GM19468 (cell line): ENCODE data around the gene INPP5D.
"Not testable (repeated sequence)": the region's sequence is repeated elsewhere in the genome, so short reads cannot be mapped to it uniquely, and the experiment has no call there.

Experiments
- ATAC-seq: cut with Tn5 transposase; IDR thresholded peaks from one replicate; pipeline ENCODE4 v1.9.1; 2021; ENCODE audit warnings: mild to moderate bottlenecking, moderate library complexity, moderate number of reproducible peaks; ENCODE audit not compliant: unreplicated experiment; ENCODE audit errors: extremely low read depth

Gene INPP5D

DNA sequence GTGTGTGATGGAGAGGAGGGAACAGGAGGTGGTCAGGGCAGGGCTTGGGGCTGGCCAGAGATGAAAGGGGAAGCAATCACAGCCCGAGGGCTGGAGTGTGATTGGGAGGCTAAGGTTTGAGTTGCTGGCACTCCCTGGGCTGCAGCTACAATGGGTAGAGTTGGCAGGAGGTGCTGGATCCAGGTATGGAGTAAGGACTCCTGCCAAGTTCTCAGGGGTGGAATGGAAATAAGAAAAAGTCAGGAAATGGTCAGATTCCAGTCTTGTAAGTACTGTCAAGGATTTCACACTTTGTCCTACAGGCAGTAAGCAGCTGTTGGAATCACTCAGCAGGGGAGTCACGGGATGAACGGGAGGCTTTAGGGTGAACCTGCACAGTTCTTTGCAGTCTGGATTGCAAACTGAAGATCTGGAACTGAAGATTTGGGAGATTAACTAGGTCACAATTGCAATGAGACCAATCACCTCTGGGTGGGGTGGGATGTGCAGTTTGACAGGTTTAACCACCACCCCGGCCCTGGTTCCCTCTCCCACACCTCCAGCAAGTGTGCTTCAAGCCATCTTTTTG is 10.9 kb upstream of the INPP5D start:
- no peak for ATAC-seq

DNA sequence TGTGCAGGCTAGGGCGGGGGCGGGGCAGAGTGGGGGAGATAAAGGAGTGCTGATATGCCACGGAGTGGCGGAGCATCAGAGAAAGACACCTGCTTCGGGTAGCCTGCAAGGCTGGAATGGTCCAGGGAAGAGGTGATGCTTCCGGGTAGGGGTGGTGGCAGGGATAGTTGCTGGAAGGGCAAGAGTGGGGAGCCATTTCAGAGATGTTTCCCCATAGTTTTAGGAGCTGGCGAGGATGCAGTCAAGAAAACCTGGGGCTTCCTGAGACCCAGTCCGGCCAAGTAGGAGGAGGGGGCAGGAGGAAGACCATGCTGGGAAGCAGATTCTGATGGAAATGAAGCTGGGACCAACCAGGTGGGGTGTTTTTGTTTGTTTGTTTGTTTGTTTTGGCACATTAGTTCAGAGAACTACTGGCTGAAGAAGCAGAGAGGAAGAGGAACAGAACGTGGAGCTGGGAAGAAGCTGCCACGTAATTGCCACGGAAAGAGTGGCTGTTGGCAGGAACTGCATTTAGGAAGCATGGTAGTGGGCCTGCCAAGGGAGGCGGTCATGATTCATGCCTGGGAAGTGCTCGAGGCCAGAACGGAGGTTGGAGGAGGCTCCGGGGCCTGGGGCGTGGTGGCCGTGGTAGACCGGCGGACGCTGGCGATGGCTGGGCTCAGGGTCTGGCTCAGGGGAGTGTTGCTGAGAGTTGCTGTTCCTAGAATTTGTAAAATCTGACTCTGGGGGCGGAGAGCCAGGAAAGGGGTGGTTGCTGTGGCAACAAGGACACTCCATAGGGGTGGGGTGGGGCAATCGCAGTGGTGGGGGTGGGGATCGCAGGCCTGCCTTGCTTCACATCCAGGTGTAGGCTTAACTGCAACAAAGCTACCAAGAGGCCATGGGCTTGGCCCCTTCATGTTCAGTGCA is 8.6 kb upstream of the INPP5D start:
- no peak for ATAC-seq

- not testable (repeated sequence) for ATAC-seq
Measured at GRCh38 chr2:233052517-233052916, 7.6 kb upstream of the INPP5D start.

GRCh38 chr2:233053928-233054784 is 6.0 kb upstream of the INPP5D start:
- no peak for ATAC-seq

GRCh38 chr2:233055362-233055761 is 4.8 kb upstream of the INPP5D start:
- ATAC-seq, result no peak

DNA sequence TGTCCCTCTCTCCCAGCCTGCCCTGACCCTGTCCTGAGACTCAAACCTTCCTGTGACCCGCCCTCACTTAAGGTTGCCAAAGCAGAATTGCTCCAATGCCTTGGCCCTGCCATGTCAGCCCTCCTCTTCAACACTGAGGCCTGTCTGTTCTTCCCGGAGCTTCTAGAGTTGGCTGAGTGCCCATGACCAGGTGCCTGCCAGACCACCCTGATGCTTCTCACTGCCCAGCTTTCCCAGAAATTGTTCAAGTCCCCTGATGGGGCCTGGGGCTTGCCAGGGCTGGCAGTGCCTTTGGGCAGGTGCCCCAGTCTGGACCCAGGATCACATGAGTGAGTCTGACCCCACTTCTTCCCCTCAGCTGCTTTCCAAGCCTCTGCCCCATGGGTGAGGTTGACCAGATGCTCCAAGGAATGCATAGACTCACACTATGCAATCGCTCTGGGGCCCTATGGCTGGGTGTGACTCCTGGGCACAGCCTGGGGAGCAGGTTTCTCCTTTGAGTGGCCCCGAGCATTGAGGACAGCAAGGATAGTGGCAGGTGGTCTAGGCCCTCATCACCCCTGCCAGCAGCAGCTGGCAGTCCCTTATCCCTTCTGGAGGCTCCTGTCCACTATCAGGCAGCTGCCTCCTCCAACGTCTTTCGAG is 3.1 kb upstream of the INPP5D start:
- ATAC-seq, result no peak

GRCh38 chr2:233058717-233059546 is 1.2 kb upstream of the INPP5D start:
- no peak for ATAC-seq

GRCh38 chr2:233059547-233059796 is 670 bp upstream of the INPP5D start:
- ATAC-seq, result no peak

DNA sequence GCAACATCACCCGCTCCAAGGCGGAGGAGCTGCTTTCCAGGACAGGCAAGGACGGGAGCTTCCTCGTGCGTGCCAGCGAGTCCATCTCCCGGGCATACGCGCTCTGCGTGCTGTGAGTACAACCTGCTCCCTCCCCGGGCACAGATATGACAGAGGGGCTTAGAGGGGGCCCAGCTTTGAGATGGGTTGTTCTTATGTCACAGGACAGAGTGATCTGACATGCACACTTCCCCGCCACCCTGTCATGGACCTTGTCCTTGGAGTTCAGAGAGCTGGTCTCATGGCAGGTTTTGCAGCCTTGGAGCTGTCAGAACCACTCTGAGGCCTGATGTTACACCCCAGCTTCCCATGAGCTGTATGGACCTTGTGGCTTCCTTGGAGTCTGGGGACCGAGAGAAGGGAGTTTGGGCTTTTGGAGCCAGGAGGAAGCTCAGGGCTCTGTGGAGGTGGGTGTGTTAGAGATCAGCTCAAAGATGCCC is 398 bp downstream of the INPP5D start:
- ATAC-seq, result no peak

DNA sequence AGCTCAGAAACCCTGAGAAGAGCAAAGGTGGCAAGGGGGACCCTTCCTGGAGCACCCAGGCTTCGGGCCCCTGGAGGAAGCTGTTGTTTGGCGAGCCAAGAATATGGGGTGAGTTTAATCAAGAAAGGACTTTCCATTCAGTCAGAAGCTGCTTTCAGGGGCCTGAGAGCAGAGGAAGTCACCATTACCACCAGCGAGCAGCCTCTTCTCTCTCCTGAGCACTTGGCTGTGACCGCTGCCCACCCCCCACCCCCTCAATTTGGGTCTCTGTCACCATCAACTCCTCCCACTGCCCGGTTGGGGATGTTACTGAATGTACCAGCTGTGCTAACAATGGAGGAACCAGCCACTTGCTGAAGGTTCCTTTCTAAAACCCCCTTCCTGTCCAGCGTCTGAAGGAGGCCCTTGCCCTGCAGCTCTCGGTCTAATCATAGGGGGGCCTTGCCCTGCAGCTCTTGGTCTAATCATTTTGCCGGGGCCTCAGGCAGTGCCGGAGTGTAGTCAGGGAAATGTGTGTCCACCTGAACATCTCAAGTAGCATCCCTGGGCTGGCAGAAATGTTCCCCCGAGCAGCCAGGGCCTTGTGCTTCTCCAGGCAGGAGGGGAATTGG is 943 bp downstream of the INPP5D start:
- no peak for ATAC-seq

DNA sequence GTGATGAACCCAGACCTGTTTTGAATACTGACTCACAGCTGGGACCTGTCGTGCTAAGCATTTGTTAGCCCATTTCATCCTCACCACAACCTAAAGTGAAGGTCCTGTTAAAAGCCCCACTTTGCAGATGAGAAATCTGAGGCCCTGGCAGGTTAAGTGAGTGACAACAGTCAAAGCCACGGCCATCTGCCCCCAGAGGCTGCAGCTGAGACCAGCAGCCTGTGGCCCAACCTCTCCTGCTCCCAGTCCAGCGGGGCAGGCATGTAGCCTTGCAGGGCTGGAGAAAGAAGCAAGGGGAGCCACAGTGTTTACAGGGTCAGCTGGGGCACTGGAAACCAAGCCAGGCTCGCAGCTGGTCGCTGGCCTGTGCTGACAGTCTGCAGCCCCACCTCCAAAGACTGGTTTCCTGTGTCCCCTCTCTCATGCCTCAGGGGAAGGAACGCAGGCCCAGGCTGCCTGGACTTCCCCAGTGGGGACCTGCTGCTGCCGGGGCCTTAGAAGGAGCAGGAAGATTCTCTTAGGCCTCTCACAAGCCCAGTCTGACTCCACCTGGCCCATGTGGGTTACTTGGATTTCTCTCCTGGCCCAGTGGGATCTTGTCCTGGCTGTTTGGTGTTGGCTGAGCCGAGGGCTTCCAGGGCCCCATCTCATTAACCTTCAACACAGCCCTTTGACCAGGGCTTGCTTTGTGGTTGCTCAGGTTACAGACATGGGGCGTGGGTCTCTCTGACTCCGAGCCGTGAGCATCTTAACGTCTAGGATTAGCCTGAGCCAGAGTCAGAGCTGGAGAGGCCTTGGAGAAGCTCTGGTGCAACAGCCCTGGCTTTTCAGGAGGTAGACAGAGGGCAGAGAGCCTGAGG is 1.7 kb downstream of the INPP5D start:
- ATAC-seq, result no peak

- ATAC-seq, result no peak
Measured at GRCh38 chr2:233062451-233062850, 2.3 kb downstream of the INPP5D start.

GRCh38 chr2:233062946-233063268 is 2.8 kb downstream of the INPP5D start:
- no peak for ATAC-seq

DNA sequence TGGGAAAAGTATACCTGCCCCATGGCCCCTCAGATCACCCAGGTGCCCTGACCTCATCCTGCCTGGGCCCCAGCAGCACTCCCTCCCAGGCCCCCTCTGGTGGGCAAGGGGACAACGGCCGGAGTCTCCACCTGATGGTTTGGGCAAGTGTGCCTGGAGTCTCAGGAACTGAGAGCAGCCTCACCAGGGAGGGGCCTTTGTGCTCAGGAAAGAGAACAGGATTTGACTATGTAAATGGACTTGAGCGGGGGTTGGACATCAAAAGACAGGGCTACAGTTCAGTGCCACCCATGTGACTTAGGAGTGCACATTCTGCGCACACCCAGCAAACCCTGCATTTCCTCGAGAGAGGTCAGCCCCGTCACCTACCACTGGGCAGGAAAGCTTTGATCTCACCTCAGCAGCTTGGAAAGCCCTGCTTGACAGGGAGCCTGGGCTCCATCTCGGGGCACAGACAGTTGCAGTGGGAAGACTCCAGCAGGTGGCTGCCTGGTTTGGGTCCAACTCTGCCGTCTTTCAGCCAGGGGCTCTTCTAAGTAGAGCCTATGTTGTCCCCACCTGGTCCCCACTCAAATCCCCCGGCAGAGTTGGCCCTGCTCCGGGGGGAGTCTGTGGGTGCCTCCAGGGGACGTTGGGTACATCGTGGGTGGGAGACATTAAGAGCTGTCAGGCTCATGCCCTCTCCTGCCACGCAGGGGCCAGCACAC is 3.3 kb downstream of the INPP5D start:
- ATAC-seq, result no peak

- no peak for ATAC-seq
Measured at GRCh38 chr2:233063976-233064411, 3.9 kb downstream of the INPP5D start.

- ATAC-seq, result no peak
Measured at GRCh38 chr2:233064530-233065199, 4.5 kb downstream of the INPP5D start.

DNA sequence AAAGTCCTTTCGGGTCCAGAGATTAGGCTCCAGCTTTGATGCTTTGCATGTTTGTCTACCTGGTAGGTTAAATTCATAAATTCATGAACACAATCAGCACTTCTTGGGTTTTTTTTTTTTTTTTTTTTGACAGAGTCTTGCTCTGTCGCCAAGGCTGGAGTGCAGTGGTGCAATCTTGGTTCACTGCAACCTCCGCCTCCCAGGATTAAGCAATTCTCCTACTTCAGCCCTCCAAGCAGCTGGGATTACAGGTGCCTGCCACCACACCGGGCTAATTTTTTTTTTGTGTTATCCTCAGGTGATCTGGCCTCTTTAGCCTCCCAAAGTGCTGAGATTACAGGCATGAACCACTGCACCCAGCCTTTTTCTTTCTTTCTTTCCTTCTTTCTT is 5.1 kb downstream of the INPP5D start:
- not testable (repeated sequence) for ATAC-seq
